Fibroblast of lung (primary cell): ENCODE measurements around the gene GRM8. TPM values are rescaled to one million over a fixed set of nuclear protein-coding genes. Genes with fewer than 3 reads are reported as not detected.

Experiments used
- DNase-seq, 2 donors: peaks; one replicate each; pipeline versions ENCODE4 v3.0.0 to v3.0.0-alpha.2; 2010; ENCODE audit warnings: low read depth in 2 of 2
- H2AFZ ChIP-seq: 2 replicates; pipeline ENCODE4 v1.5.1; 2012; ENCODE audit warnings: low read length, control low read depth, inconsistent platforms
- H3K27ac ChIP-seq: 2 replicates; pipeline ENCODE4 v1.5.1; 2011; ENCODE audit warnings: low read length, control low read depth; ENCODE audit not compliant: insufficient read depth
- H3K27me3 ChIP-seq: 2 replicates; pipeline ENCODE4 v1.5.1; 2011; ENCODE audit warnings: mild to moderate bottlenecking, low read length; ENCODE audit not compliant: control insufficient read depth, insufficient read depth
- H3K36me3 ChIP-seq: 2 replicates; pipeline ENCODE4 v1.5.1; 2011; ENCODE audit warnings: low read length; ENCODE audit not compliant: control insufficient read depth, insufficient read depth
- H3K4me1 ChIP-seq: 2 replicates; pipeline ENCODE4 v1.5.1; 2011; ENCODE audit warnings: low read length; ENCODE audit not compliant: control insufficient read depth, insufficient read depth; ENCODE audit errors: extremely low read depth
- H3K4me2 ChIP-seq: 2 replicates; pipeline ENCODE4 v1.5.1; 2011; ENCODE audit warnings: low read length, control low read depth; ENCODE audit not compliant: insufficient read depth; ENCODE audit errors: extremely low read depth
- H3K4me3 ChIP-seq, 4 experiments: fragments of 200-600 bp in 1 of 4; sonication (generic) in 1 of 4; replicated peaks in 1 of 4; 2 replicates each; pipeline ENCODE4 v1.5.1; 2011 to 2016; ENCODE audit warnings: low read length in 4 of 4, low read depth in 3 of 4, mild to moderate bottlenecking in 3 of 4, control low read depth in 2 of 4, inconsistent platforms in 1 of 4, mixed read lengths in 1 of 4; ENCODE audit not compliant: insufficient read depth in 1 of 4; ENCODE audit errors: control extremely low read depth in 1 of 4
- H3K79me2 ChIP-seq: 2 replicates; pipeline ENCODE4 v1.5.1; 2012; ENCODE audit warnings: mild to moderate bottlenecking, low read length, inconsistent platforms; ENCODE audit not compliant: control insufficient read depth, insufficient read depth
- H3K9ac ChIP-seq: 2 replicates; pipeline ENCODE4 v1.5.1; 2011; ENCODE audit warnings: mild to moderate bottlenecking, low read length, control low read depth; ENCODE audit not compliant: insufficient read depth
- H3K9me3 ChIP-seq: 2 replicates; pipeline ENCODE4 v1.5.1; 2012; ENCODE audit warnings: low read depth, low read length; ENCODE audit not compliant: control insufficient read depth, insufficient read depth
- H4K20me1 ChIP-seq: 2 replicates; pipeline ENCODE4 v1.5.1; 2011; ENCODE audit warnings: low read length; ENCODE audit not compliant: control insufficient read depth, insufficient read depth; ENCODE audit errors: extremely low read depth
- EZH2 ChIP-seq: IDR thresholded peaks from 2 replicates; pipeline ENCODE4 v1.5.1; 2012; ENCODE audit warnings: low read length, control low read depth, mild to moderate bottlenecking; ENCODE audit errors: missing control alignments
- polyA plus RNA-seq, 2 donors: library from polyadenylated mRNA; depleted of rRNA in 1 of 2; stranded (reverse) in 1 of 2; unstranded in 1 of 2; fragments of >200 nt; gene quantifications; 2 replicates each; pipeline ENCODE4 v1.2.1, GENCODE V29; 2011 to 2012; ENCODE audit warnings: missing spikeins in 1 of 2
- total RNA-seq: library from RNA; depleted of rRNA; stranded (reverse); fragments of >200 nt; gene quantifications from 2 replicates; pipeline ENCODE4 v1.2.1, GENCODE V29; 2014
- TF ChIP-seq, protein P1 (sequence below), 2 donors: IDR thresholded peaks in 1 of 2; conservative IDR thresholded peaks in 1 of 2; 1 replicate in 1 of 2; 2 replicates in 1 of 2; pipeline ENCODE4 v1.5.1; 2011 to 2012; ENCODE audit warnings: low read length in 2 of 2, control low read depth in 1 of 2, inconsistent platforms in 1 of 2, low read depth in 1 of 2, mild to moderate bottlenecking in 1 of 2

Gene GRM8
- total and polyA plus RNA-seq, 2 donors (not counting 1 experiment from before 2014, with no cell fraction given) = not detected

DNA sequence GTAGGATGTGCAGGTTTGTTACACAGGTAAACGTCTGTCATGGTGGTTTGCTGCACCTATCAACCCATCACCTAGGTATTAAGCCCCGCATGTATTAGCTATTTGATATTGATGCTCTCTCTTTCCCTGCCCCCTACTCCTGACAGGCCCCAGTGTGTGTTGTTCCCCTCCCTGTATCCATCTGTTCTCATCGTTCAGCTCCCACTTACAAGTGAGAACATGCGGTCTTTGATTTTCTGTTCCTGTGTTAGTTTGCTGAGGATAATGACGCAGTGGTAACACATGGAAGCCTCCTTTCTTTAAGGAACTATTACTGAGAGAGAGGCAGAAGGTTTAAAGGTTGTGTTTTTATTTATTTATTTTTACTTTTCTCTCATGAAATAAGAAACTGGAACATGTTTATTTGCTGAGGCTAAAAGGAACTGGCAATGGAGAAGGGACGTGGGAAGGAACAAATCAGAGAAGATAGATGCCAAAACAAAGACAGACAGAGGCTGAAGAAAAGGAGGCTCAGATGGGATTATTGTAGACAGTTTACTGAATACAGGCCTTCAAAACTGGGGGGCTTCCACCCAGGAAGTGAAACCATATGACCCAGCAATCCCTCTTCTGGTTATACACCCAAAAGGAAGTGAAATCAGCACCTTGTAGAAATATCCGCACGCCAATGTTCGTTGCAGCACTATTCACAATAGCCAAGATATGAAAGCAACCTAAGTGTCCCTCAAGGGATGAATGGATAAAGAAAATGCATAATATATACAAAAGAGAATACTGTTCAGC lies 556.3 kb downstream of the GRM8 start:
- Histone ChIP-seq H3K4me3 (no peak overlapping the region), H3K9me3 (no peaks in the 10 kb centered on the region), H3K27ac (no peak overlapping the region), H3K4me1 (peaks cover 2% of the 10 kb centered on the region), H3K9ac (no peak overlapping the region), H3K79me2 (no peaks in the 10 kb centered on the region), H4K20me1 (peaks cover 1% of the 10 kb centered on the region), H2AFZ (no peak overlapping the region), H3K36me3 (no peaks in the 10 kb centered on the region), H3K4me2 (no peak overlapping the region), H3K27me3 (no peaks in the 10 kb centered on the region)
- TF ChIP-seq, protein P1, sequence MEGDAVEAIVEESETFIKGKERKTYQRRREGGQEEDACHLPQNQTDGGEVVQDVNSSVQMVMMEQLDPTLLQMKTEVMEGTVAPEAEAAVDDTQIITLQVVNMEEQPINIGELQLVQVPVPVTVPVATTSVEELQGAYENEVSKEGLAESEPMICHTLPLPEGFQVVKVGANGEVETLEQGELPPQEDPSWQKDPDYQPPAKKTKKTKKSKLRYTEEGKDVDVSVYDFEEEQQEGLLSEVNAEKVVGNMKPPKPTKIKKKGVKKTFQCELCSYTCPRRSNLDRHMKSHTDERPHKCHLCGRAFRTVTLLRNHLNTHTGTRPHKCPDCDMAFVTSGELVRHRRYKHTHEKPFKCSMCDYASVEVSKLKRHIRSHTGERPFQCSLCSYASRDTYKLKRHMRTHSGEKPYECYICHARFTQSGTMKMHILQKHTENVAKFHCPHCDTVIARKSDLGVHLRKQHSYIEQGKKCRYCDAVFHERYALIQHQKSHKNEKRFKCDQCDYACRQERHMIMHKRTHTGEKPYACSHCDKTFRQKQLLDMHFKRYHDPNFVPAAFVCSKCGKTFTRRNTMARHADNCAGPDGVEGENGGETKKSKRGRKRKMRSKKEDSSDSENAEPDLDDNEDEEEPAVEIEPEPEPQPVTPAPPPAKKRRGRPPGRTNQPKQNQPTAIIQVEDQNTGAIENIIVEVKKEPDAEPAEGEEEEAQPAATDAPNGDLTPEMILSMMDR (conservative IDR thresholded peaks at IDR 0.05 in 1 of 2, IDR thresholded peaks at IDR 0.05 in 1 of 2; ENCODE audit: low read depth in 1 of 2, low read length in 2 of 2) = no peak
- no peak for TF ChIP-seq EZH2
- no peak for DNase-seq

DNA sequence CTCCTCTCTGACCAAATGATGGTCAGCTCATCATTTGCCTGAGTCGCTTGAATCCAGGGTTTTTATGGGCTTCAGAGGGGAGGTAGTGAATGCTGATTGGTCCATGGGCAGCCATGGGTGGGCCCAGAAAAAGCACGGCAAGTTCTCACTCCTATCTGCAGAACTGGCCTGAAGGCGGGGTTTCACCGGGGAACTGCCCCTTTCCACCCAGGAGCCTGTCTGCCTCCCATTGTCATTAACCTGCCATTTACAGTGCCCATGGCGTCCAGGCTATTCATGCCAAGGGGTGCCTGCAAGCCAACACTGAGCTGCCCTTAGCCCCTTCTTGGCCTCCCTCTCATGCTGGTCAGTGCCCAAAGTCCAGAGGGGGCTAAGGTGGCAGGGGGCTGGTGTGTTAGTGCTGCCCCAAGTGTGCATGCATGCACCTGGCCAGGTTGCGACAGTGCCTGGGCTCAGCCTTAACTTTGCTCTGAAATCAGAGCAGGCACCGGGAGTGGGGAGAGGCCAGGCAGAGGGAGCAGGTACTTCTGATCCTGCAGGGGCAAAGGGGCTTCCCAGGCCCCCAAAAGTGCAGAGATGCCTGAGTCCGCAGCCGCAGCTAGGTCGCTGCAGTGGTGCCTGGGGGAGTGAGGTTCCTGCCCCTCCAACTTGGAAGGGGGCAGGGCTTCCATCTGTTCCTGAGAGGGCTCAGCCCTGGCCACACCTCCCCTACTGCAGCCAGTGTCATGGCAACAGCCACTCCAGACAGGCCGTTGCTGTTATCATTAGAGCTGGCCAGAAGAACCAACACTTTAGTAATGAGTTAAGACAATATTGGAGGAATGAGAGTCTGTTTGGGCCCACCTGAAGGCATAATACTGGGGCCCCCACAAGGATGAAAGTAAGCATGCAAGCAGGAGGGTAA lies 561.6 kb downstream of the GRM8 start:
- Histone ChIP-seq H2AFZ (no peak overlapping the region), H3K27me3 (no peaks in the 10 kb centered on the region), H3K36me3 (no peaks in the 10 kb centered on the region), H3K9me3 (no peaks in the 10 kb centered on the region), H3K27ac (no peak overlapping the region), H3K4me2 (no peak overlapping the region), H3K4me1 (no peaks in the 10 kb centered on the region), H3K79me2 (no peaks in the 10 kb centered on the region), H3K9ac (no peak overlapping the region), H3K4me3 (no peak overlapping the region), H4K20me1 (peaks cover 1% of the 10 kb centered on the region)
- no peak for DNase-seq
- no peak for TF ChIP-seq EZH2
- TF ChIP-seq, protein P1 (conservative IDR thresholded peaks at IDR 0.05 in 1 of 2, IDR thresholded peaks at IDR 0.05 in 1 of 2; ENCODE audit: low read depth in 1 of 2, low read length in 2 of 2) = no peak

DNA sequence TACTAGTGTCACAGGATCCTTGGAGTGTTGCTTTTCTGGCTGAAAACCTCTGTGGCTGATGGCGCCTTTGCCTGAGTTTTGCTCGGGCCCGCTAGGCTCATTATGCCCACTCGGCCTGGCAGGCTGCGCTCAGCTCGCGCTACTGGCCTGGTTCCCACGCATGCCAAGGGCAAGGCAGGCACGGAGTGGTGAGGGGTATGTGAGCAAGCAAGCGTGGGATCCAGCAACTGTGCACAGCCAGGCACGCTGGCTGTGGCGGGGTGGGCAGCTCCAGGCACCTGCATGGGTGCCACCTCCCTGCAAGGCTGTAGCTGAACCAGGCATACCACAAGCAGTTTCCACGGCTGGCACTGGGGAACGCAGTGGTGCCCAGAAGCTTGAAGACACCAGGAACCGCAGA lies 562.6 kb downstream of the GRM8 start:
- Histone ChIP-seq H3K79me2 (no peaks in the 10 kb centered on the region), H4K20me1 (peaks cover 1% of the 10 kb centered on the region), H3K36me3 (no peaks in the 10 kb centered on the region), H2AFZ (no peak overlapping the region), H3K27ac (no peak overlapping the region), H3K4me3 (no peak overlapping the region), H3K9ac (no peak overlapping the region), H3K4me1 (no peaks in the 10 kb centered on the region), H3K4me2 (no peak overlapping the region), H3K9me3 (no peaks in the 10 kb centered on the region), H3K27me3 (no peaks in the 10 kb centered on the region)
- no peak for TF ChIP-seq EZH2
- TF ChIP-seq, protein P1 (conservative IDR thresholded peaks at IDR 0.05 in 1 of 2, IDR thresholded peaks at IDR 0.05 in 1 of 2; ENCODE audit: low read depth in 1 of 2, low read length in 2 of 2) = no peak
- DNase-seq = no peak
